Tibial artery (tissue), 4 donors: Measurements from ENCODE around the gene ADARB1.

Experiments
- DNase-seq, 2 donors: peaks; one replicate each; pipeline ENCODE4 v3.0.0-alpha.2; 2019
- H3K27ac ChIP-seq, 2 donors: fragments of 200-600 bp; sonication (generic) in 1 of 2; 1 replicate in 1 of 2; 2 replicates in 1 of 2; pipeline ENCODE4 v1.5.1; 2018 to 2019; ENCODE audit warnings: mild to moderate bottlenecking in 1 of 2
- H3K27me3 ChIP-seq, 2 donors: fragments of 200-600 bp; sonication (generic) in 1 of 2; one replicate each; pipeline versions ENCODE4 v1.5.1 to v1.6.0; 2016 to 2019
- H3K36me3 ChIP-seq, 3 donors: fragments of 200-600 bp; sonication (generic) in 2 of 3; one replicate each; pipeline ENCODE4 v1.5.1; 2016 to 2019; ENCODE audit warnings: mild to moderate bottlenecking in 2 of 3
- H3K4me1 ChIP-seq, 4 donors: fragments of 200-600 bp; sonication (generic) in 2 of 4; 1 replicate in 3 of 4; 2 replicates in 1 of 4; pipeline ENCODE4 v1.5.1; 2016 to 2019
- H3K4me3 ChIP-seq, 2 donors: fragments of 200-600 bp; sonication (generic) in 1 of 2; 1 replicate in 1 of 2; 2 replicates in 1 of 2; pipeline ENCODE4 v1.5.1; 2018 to 2019; ENCODE audit warnings: mild to moderate bottlenecking in 2 of 2
- H3K9me3 ChIP-seq, 3 donors: fragments of 200-600 bp; sonication (generic) in 1 of 3; one replicate each; pipeline ENCODE4 v1.5.1; 2016 to 2019
- intact Hi-C: fragments of 100-400 bp; cut with DNase I; formaldehyde crosslinking; loops from one replicate; pipeline ENCODE4 v1.15.0; 2023; ENCODE audit warnings: low total_unique reads
- TF ChIP-seq, protein P1 (sequence below), 2 experiments: fragments of 200-600 bp in 1 of 2; fragments of 450-650 bp in 1 of 2; IDR thresholded peaks; one replicate each; pipeline ENCODE4 v1.5.1; 2017 to 2019; ENCODE audit warnings: antibody characterized with exemption in 2 of 2, mild to moderate bottlenecking in 1 of 2, moderate library complexity in 1 of 2

Gene ADARB1

DNA sequence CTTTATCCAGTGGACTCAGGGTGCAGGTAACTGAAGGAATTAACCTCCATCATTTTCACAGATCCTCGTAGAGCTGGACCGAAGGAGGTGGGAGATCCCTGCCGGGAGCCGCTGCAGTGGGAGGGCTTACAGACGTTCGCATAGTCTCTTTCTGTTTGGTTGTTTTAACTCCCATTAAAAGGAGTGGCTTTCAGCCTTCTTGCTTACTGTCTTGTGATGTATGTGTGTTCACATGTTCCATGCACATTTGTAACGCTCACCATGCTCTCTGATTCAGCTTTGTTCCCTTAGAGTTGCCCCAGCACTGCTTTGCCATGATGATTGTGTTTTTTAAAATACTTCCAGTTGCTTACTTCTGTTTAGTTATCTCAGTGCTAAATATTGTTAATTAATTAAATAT is 85.8 kb downstream of the ADARB1 start:
- no peaks in the 10 kb centered on the region for H3K27me3 ChIP-seq
- TF ChIP-seq, protein P1, sequence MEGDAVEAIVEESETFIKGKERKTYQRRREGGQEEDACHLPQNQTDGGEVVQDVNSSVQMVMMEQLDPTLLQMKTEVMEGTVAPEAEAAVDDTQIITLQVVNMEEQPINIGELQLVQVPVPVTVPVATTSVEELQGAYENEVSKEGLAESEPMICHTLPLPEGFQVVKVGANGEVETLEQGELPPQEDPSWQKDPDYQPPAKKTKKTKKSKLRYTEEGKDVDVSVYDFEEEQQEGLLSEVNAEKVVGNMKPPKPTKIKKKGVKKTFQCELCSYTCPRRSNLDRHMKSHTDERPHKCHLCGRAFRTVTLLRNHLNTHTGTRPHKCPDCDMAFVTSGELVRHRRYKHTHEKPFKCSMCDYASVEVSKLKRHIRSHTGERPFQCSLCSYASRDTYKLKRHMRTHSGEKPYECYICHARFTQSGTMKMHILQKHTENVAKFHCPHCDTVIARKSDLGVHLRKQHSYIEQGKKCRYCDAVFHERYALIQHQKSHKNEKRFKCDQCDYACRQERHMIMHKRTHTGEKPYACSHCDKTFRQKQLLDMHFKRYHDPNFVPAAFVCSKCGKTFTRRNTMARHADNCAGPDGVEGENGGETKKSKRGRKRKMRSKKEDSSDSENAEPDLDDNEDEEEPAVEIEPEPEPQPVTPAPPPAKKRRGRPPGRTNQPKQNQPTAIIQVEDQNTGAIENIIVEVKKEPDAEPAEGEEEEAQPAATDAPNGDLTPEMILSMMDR (IDR thresholded peaks at IDR 0.05) = no peak
- H3K9me3 ChIP-seq = no peaks in the 10 kb centered on the region
- no peak for DNase-seq
- H3K36me3 ChIP-seq = peaks cover 11 to 30% (median 24%) of the 10 kb centered on the region in 3 donors
- no peak overlapping the region for H3K4me3 ChIP-seq
- intact Hi-C loops = loop anchor here (10.0 kb wide), 2 partner anchors 75 to 115 kb away; no protein-coding TSS in a partner anchor
- peaks cover 0 to 72% (median 43%) of the 10 kb centered on the region in 4 donors for H3K4me1 ChIP-seq
- H3K27ac ChIP-seq = peak overlapping the region in 1 of 2 donors; percentile 10

DNA sequence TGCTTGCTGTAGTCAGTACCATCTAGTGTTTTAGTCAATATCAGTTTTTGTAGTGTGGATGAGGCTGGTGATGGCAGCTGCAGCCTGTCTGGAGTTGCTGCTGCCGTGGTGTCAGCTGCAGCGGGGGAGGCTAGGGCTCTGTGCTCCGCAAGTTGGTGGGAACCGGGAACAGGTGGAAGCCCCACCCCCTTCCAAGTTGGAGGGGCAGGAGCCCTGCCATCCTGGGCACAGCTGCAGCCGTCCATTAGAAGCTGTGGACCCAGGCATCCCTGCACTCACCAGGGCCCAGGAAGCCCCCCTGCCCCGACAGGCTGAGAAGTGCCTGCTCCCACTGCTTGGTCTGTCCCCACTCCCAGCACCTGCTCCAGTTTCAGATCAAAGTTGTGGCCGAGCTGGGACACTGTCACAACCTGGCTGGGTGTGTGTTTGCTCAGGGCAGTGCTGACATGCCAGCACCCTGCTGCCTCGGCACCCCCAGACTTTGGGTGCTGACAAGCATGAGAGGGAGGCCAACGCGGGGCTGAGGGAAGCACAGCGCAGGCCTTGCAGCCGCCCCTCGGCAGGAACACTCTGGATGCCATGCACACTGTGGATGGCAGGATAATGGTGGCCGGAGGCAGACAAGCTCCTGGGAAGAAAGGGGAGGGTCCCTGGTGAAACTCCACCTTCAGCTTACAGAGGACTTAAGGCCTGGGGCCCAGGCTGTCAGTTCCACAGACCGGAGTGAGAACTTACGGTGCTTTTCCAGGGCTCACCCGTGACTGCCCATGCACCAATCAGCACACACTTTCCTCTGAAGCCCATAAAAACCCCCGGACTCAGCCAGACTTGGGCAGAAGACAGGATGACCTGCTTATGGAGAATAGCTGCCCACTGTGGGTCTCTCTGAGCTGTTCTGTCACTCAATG is 86.9 kb downstream of the ADARB1 start:
- no peaks in the 10 kb centered on the region for H3K27me3 ChIP-seq
- no peak for DNase-seq
- TF ChIP-seq, protein P1 (IDR thresholded peaks at IDR 0.05) = no peak
- H3K36me3 ChIP-seq = peaks cover 11 to 30% (median 19%) of the 10 kb centered on the region in 3 donors
- intact Hi-C loops = loop anchor here (10.0 kb wide), 2 partner anchors 74 to 114 kb away; no protein-coding TSS in a partner anchor
- peak overlapping the region in 1 of 2 donors; percentile 67 for H3K27ac ChIP-seq
- no peaks in the 10 kb centered on the region for H3K9me3 ChIP-seq
- no peak overlapping the region for H3K4me3 ChIP-seq
- peaks cover 0 to 80% (median 43%) of the 10 kb centered on the region in 4 donors for H3K4me1 ChIP-seq

DNA sequence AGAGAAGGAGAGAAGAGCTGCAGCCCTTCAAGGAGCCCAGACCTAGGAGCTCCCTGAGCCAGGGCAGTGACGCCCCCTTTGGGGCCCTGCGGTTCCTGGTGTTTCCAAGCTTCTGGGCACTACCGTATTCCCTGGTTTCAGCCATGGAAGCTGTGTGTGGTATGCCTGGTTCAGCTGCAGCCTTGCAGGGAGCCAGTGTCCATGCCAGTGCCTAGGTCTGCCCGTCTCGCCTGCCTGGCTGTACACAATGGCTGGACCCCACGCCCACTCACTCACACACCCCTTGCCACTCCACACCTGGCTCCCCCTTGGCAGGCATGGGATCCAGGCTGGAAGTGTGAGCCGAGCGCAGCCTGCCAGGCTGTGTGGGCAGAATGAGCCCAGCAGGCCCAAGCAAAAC is 87.7 kb downstream of the ADARB1 start:
- Histone ChIP-seq H3K4me3 (no peak overlapping the region), H3K27ac (peak overlapping the region; percentile 60 to 67), H3K27me3 (no peaks in the 10 kb centered on the region), H3K4me1 (peaks cover 0 to 89% (median 48%) of the 10 kb centered on the region in 4 donors), H3K9me3 (no peaks in the 10 kb centered on the region), H3K36me3 (peaks cover 11 to 30% (median 19%) of the 10 kb centered on the region in 3 donors)
- DNase-seq = no peak
- TF ChIP-seq, protein P1 (IDR thresholded peaks at IDR 0.05) = no peak
- intact Hi-C loops = loop anchor here (10.0 kb wide), 2 partner anchors 73 to 113 kb away; no protein-coding TSS in a partner anchor

DNA sequence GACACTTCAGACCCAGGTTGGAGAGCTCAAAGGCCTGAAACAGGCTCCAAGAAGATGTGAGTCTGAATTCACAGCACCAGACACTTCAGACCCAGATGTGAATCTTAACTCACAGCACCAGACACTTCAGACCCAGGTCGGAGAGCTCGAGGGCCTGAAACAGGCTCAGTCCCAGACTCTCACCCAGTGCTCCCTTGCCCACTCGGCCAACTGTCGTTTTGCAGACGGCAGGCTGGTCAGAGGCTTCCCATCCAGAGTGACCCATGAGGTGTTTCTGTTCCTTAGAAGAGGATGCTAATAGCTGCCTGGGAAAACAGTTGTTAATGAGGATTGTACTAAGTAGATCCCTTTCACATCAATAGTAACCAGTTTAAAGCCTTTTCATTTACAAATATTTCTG is 88.4 kb downstream of the ADARB1 start:
- Histone ChIP-seq H3K27ac (peak overlapping the region; percentile 60 to 67), H3K9me3 (no peaks in the 10 kb centered on the region), H3K36me3 (peaks cover 11 to 28% (median 19%) of the 10 kb centered on the region in 3 donors), H3K4me1 (peaks cover 0 to 95% (median 55%) of the 10 kb centered on the region in 4 donors), H3K4me3 (no peak overlapping the region), H3K27me3 (no peaks in the 10 kb centered on the region)
- DNase-seq = no peak
- TF ChIP-seq, protein P1 (IDR thresholded peaks at IDR 0.05) = no peak
- intact Hi-C loops = loop anchor here (10.0 kb wide), 2 partner anchors 72 to 112 kb away; no protein-coding TSS in a partner anchor

DNA sequence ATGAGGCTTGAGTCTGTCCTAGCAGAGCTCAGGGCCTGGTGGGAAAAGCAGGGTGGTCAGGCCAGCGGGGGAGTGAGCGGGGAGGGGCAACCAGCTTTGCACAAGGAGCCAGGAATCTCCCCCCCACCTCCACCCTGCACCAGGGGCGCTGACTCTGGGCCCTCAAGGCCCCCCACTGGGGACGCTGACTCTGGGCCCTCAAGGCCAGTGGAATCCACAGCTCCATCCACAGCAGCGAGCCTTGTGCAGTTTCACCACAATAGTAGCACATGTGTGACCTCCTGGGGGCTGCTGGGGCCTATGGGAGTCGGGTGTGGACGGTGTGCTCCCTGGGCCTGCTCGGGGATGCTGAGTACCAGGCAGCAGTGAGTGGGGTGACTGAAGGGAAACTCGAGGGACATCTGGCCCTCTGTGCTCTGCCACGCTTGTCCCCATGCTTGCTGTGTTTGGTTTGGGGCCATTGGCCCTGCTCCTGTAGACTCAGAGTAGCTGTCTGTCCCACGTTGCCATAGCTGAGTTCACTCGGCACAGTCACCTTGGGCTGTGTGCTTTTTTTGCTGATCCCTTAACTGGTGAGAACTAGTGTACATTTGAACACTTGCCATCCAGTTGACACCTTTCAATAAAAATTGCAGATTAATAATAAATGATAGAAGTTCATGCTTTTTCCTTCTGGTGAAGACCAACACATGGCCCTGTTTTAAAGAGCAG is 89.2 kb downstream of the ADARB1 start:
- H3K4me3 ChIP-seq = no peak overlapping the region
- peaks cover 0 to 97% (median 62%) of the 10 kb centered on the region in 4 donors for H3K4me1 ChIP-seq
- intact Hi-C loops = loop anchor here (10.0 kb wide), 2 partner anchors 71 to 111 kb away; no protein-coding TSS in a partner anchor
- peaks cover 11 to 20% (median 19%) of the 10 kb centered on the region in 3 donors for H3K36me3 ChIP-seq
- DNase-seq = no peak
- no peaks in the 10 kb centered on the region for H3K27me3 ChIP-seq
- TF ChIP-seq, protein P1 (IDR thresholded peaks at IDR 0.05) = no peak
- peak overlapping the region; percentile 60 to 67 for H3K27ac ChIP-seq
- no peaks in the 10 kb centered on the region for H3K9me3 ChIP-seq
